ENCODE measurements around the gene PCDH19.

PCDH19 gene

GRCh38 chrX:100316987-100317386 lies 93.1 kb downstream of the PCDH19 start:
- Histone ChIP-seq H3K4me3 (no peak overlapping the region), H3K27ac (no peak overlapping the region)

- H3K4me3 ChIP-seq, result no peak overlapping the region
- H3K27ac ChIP-seq, result no peak overlapping the region
Observed at GRCh38 chrX:100315566-100315965, 94.5 kb downstream of the PCDH19 start.

- H3K4me3 ChIP-seq, result no peak overlapping the region
- no peak overlapping the region for H3K27ac ChIP-seq
Observed at GRCh38 chrX:100299559-100299958, 110.5 kb downstream of the PCDH19 start.

- Histone ChIP-seq H3K27ac (no peak overlapping the region), H3K4me3 (no peak overlapping the region)
Observed at GRCh38 chrX:100297728-100298127, 112.3 kb downstream of the PCDH19 start.

- Histone ChIP-seq H3K27ac (no peak overlapping the region), H3K4me3 (no peak overlapping the region)
Observed at GRCh38 chrX:100296183-100296753, 113.8 kb downstream of the PCDH19 start.

GRCh38 chrX:100294965-100295364 lies 115.1 kb downstream of the PCDH19 start:
- no peak overlapping the region for H3K4me3 ChIP-seq
- no peak overlapping the region for H3K27ac ChIP-seq

GRCh38 chrX:100289066-100289558 lies 121.0 kb downstream of the PCDH19 start:
- Histone ChIP-seq H3K27ac (no peak overlapping the region), H3K4me3 (no peak overlapping the region)

GRCh38 chrX:100277231-100277630 lies 132.8 kb downstream of the PCDH19 start:
- Histone ChIP-seq H3K27ac (no peak overlapping the region), H3K4me3 (no peak overlapping the region)

GRCh38 chrX:100274916-100275315 lies 135.2 kb downstream of the PCDH19 start:
- H3K4me3 ChIP-seq, result no peak overlapping the region
- H3K27ac ChIP-seq, result no peak overlapping the region

GRCh38 chrX:100265179-100265578 lies 144.9 kb downstream of the PCDH19 start:
- H3K27ac ChIP-seq, result no peak overlapping the region
- H3K4me3 ChIP-seq, result no peak overlapping the region

- H3K27ac ChIP-seq, result no peak overlapping the region
- H3K4me3 ChIP-seq, result no peak overlapping the region
Observed at GRCh38 chrX:100264200-100264599, 145.9 kb downstream of the PCDH19 start.

GRCh38 chrX:100263650-100264049 lies 146.4 kb downstream of the PCDH19 start:
- no peak overlapping the region for H3K4me3 ChIP-seq
- H3K27ac ChIP-seq, result no peak overlapping the region

- H3K27ac ChIP-seq, result no peak overlapping the region
- H3K4me3 ChIP-seq, result no peak overlapping the region
Observed at GRCh38 chrX:100248885-100249493, 161.1 kb downstream of the PCDH19 start.

GRCh38 chrX:100247826-100248225 lies 162.2 kb downstream of the PCDH19 start:
- Histone ChIP-seq H3K4me3 (no peak overlapping the region), H3K27ac (no peak overlapping the region)

- no peak overlapping the region for H3K4me3 ChIP-seq
- H3K27ac ChIP-seq, result no peak overlapping the region
Observed at GRCh38 chrX:100244681-100245080, 165.4 kb downstream of the PCDH19 start.
